ENCODE measurements around the gene SLU7. TPM values are rescaled to one million over a fixed set of nuclear protein-coding genes. Genes with fewer than 3 reads are reported as not detected.
"Not testable (repeated sequence)": the region's sequence is repeated elsewhere in the genome, so short reads cannot be mapped to it uniquely, and the experiment has no call there.

SLU7 gene
- total RNA-seq, 3 donors from 2014 or later: 77.0 to 88.3 (median 86.3) TPM

GRCh38 chr5:160438316-160439204 lies 19.7 kb upstream of the SLU7 start:
- Histone ChIP-seq H3K27ac (peak overlapping the region; percentile 39 to 49), H3K4me1 (no peaks in the 10 kb centered on the region), H3K9me3 (no peaks in the 10 kb centered on the region), H3K36me3 (no peaks in the 10 kb centered on the region), H3K4me3 (peak overlapping the region; percentile 33 to 70 (median 44)), H3K27me3 (no peaks in the 10 kb centered on the region)
- DNase-seq (ENCODE audit: low spot score in 2 of 2): peak in 1 of 2 donors; percentile 26
- no peak for TF ChIP-seq POLR2AphosphoS5 (IDR thresholded peaks at IDR 0.05)
- TF ChIP-seq POLR2A (IDR thresholded peaks at IDR 0.05): no peak
- TF ChIP-seq, protein P1, sequence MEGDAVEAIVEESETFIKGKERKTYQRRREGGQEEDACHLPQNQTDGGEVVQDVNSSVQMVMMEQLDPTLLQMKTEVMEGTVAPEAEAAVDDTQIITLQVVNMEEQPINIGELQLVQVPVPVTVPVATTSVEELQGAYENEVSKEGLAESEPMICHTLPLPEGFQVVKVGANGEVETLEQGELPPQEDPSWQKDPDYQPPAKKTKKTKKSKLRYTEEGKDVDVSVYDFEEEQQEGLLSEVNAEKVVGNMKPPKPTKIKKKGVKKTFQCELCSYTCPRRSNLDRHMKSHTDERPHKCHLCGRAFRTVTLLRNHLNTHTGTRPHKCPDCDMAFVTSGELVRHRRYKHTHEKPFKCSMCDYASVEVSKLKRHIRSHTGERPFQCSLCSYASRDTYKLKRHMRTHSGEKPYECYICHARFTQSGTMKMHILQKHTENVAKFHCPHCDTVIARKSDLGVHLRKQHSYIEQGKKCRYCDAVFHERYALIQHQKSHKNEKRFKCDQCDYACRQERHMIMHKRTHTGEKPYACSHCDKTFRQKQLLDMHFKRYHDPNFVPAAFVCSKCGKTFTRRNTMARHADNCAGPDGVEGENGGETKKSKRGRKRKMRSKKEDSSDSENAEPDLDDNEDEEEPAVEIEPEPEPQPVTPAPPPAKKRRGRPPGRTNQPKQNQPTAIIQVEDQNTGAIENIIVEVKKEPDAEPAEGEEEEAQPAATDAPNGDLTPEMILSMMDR (IDR thresholded peaks at IDR 0.05): peak in 2 of 3 donors; percentile 33 to 45
- intact Hi-C loops (cut with DNase I; ENCODE audit: low total_unique reads): no loop called here

GRCh38 chr5:160437271-160437670 lies 18.4 kb upstream of the SLU7 start:
- no peak overlapping the region for H3K4me3 ChIP-seq
- no peak overlapping the region for H3K27ac ChIP-seq
- intact Hi-C loops (cut with DNase I; ENCODE audit: low total_unique reads): no loop called here
- H3K27me3 ChIP-seq: no peaks in the 10 kb centered on the region
- TF ChIP-seq, protein P1 (IDR thresholded peaks at IDR 0.05): no peak
- no peak for TF ChIP-seq POLR2A (IDR thresholded peaks at IDR 0.05)
- TF ChIP-seq POLR2AphosphoS5 (IDR thresholded peaks at IDR 0.05): no peak
- DNase-seq (ENCODE audit: low spot score in 2 of 2): no peak
- H3K9me3 ChIP-seq: no peaks in the 10 kb centered on the region
- H3K36me3 ChIP-seq: no peaks in the 10 kb centered on the region
- H3K4me1 ChIP-seq: no peaks in the 10 kb centered on the region

DNA sequence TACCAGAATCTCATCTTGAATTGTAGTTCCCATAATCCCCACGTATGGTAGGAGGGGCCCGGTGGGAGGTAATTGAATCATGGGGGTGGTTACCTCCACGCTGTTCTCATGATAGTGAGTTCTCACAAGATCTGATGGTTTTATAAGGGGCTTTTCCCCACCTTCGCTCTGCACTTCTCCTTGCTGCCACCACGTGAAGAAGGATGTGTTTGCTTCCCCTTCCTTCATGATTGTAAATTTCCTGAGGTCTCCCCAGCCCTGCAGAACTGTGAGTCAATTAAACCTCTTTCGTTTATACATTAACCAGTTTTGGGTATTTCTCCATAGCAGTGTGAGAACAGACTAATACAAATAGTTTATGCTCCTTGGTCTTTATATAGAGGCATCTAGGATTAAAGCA lies 17.8 kb upstream of the SLU7 start:
- DNase-seq (ENCODE audit: low spot score in 2 of 2); H3K4me3 ChIP-seq; H3K27me3 ChIP-seq; H3K9me3 ChIP-seq; intact Hi-C loops (cut with DNase I; ENCODE audit: low total_unique reads); H3K36me3 ChIP-seq; H3K27ac ChIP-seq; H3K4me1 ChIP-seq: not testable (repeated sequence)

GRCh38 chr5:160436017-160436416 lies 17.1 kb upstream of the SLU7 start:
- Histone ChIP-seq H3K27ac (no peak overlapping the region), H3K4me1 (no peaks in the 10 kb centered on the region), H3K36me3 (no peaks in the 10 kb centered on the region), H3K27me3 (no peaks in the 10 kb centered on the region), H3K9me3 (no peaks in the 10 kb centered on the region), H3K4me3 (no peak overlapping the region)
- intact Hi-C loops (cut with DNase I; ENCODE audit: low total_unique reads): no loop called here
- no peak for DNase-seq (ENCODE audit: low spot score in 2 of 2)
- no peak for TF ChIP-seq POLR2A (IDR thresholded peaks at IDR 0.05)
- TF ChIP-seq, protein P1 (IDR thresholded peaks at IDR 0.05): no peak
- TF ChIP-seq POLR2AphosphoS5 (IDR thresholded peaks at IDR 0.05): no peak

DNA sequence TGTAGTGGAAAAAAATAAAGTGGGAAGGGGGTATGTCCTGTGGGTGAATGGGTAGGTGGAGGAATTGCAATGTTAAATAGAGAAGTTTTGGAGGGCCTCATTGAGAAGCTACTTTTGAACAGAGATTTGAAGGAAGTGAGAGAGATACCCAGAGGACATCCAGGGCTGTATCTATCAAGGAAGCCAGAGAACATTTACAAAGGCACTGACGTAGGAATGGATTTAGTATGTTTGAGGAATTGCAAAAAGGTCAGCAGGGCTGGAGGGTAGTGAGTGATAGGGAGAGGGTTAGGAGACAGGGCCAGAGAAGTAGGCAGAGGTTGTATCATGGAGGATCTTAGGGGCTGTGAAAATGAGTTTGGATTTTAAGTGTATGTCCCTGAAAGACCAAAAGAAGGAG lies 16.7 kb upstream of the SLU7 start:
- intact Hi-C loops (cut with DNase I; ENCODE audit: low total_unique reads): no loop called here
- Histone ChIP-seq H3K9me3 (no peaks in the 10 kb centered on the region), H3K4me1 (no peaks in the 10 kb centered on the region), H3K27ac (no peak overlapping the region), H3K27me3 (no peaks in the 10 kb centered on the region), H3K4me3 (no peak overlapping the region), H3K36me3 (no peaks in the 10 kb centered on the region)
- DNase-seq (ENCODE audit: low spot score in 2 of 2): no peak
- TF ChIP-seq, protein P1 (IDR thresholded peaks at IDR 0.05): no peak
- TF ChIP-seq POLR2AphosphoS5 (IDR thresholded peaks at IDR 0.05) (no peak), POLR2A (IDR thresholded peaks at IDR 0.05) (no peak)
